ENCODE measurements around the gene DES. TPM values are rescaled to one million over a fixed set of nuclear protein-coding genes. Genes with fewer than 3 reads are reported as not detected.

DES gene
- total RNA-seq, 1 experiment from 2014 or later, result 4.2 TPM

- ChIA-PET RAD21 (ENCODE audit: low non-redundant PET in 1 of 2, low total read pairs in 2 of 2, uncharacterized antibody in 2 of 2, unreplicated experiment in 2 of 2) (interaction anchor here (1.0 to 1.2 kb wide), 2 partner anchors 99 kb away, joined by 3 to 6 read pairs; no protein-coding TSS in a partner anchor), CTCF (interaction anchor here (0.9 to 1.2 kb wide), 7 partner anchors 12 to 327 kb away, joined by 3 to 13 read pairs (median 3); partner anchors contain the start of gene GMPPA), POLR2A (no interaction called here)
- Histone ChIP-seq H4K20me1 (ENCODE audit: insufficient read depth) (no peaks in the 10 kb centered on the region), H3K9ac (ENCODE audit: low read length) (no peak overlapping the region), H3K9me3 (ENCODE audit: control insufficient read depth in 1 of 2, insufficient read depth in 1 of 2, low read depth in 1 of 2, low read length in 2 of 2) (no peaks in the 10 kb centered on the region), H3K27ac (ENCODE audit: low read depth, low read length) (no peak overlapping the region), H3K4me1 (ENCODE audit: control insufficient read depth in 1 of 2, insufficient read depth in 2 of 2, low read length in 2 of 2) (peaks cover 6 to 32% of the 10 kb centered on the region in 2 experiments), H3K79me2 (ENCODE audit: insufficient read depth, low read length) (no peaks in the 10 kb centered on the region), H3K4me3 (replicated peaks in 1 of 2; ENCODE audit: low read depth in 1 of 2, low read length in 2 of 2) (no peak overlapping the region), H3K36me3 (ENCODE audit: control insufficient read depth in 1 of 2, insufficient read depth in 2 of 2, low read length in 2 of 2) (no peaks in the 10 kb centered on the region), H2AFZ (ENCODE audit: low read depth, low read length, poor library complexity, severe bottlenecking) (peak overlapping the region; percentile 45), H3K9me2 (ENCODE audit: insufficient read depth) (no peaks in the 10 kb centered on the region), H3K4me2 (ENCODE audit: low read length) (peak overlapping the region; percentile 20; the same call in 1 of the 2 replicates), H3K27me3 (ENCODE audit: insufficient read depth, low read length) (no peaks in the 10 kb centered on the region)
- TF ChIP-seq MAX (IDR thresholded peaks at IDR 0.05) (no peak), RAD21 (IDR thresholded peaks at IDR 0.05; ENCODE audit: low read depth) (peak; percentile 72), CTCF (IDR thresholded peaks at IDR 0.05 in 2 of 3, conservative IDR thresholded peaks at IDR 0.05 in 1 of 3; ENCODE audit: borderline replicate concordance in 1 of 3, insufficient read depth in 1 of 3, low read depth in 2 of 3, low read length in 2 of 3) (peak; percentile 10 to 53 (median 29); a peak in 2 of 6 replicates)
- DNase-seq (ENCODE audit: low read depth, low spot score) (no peak), ATAC-seq (peak; percentile 85)
- no TSS peak for BruUV-seq (replicated peaks)
- intact Hi-C loops (cut with micrococcal nuclease), result no loop called here
These were observed 12.7 kb downstream of the DES start for GRCh38 chr2:219430633-219431615.

Measured in HCT116 (cell line).